ENCODE results near the gene MVB12B.
"Not testable (repeated sequence)": the region's sequence is repeated elsewhere in the genome, so short reads cannot be mapped to it uniquely, and the experiment has no call there.

Gene MVB12B

GRCh38 chr9:126554292-126554691 is 227.7 kb downstream of the MVB12B start:
- H3K4me3 ChIP-seq (ENCODE audit: low read length), result no peak overlapping the region
- no peak for TF ChIP-seq CTCF (conservative IDR thresholded peaks at IDR 0.05; ENCODE audit: low read length)
- DNase-seq (ENCODE audit: low read depth), result no peak

GRCh38 chr9:126555421-126555820 is 228.8 kb downstream of the MVB12B start:
- not testable (repeated sequence) for DNase-seq (ENCODE audit: low read depth); H3K4me3 ChIP-seq (ENCODE audit: low read length)
- TF ChIP-seq CTCF (conservative IDR thresholded peaks at IDR 0.05; ENCODE audit: low read length), result peak; percentile 20

Data from AG10803 (cell line).